ENCODE data around the gene FN1. TPM values are rescaled to one million over a fixed set of nuclear protein-coding genes. Genes with fewer than 3 reads are reported as not detected.
"Not testable (repeated sequence)": the region's sequence is repeated elsewhere in the genome, so short reads cannot be mapped to it uniquely, and the experiment has no call there.

Gene FN1
- total RNA-seq, 1 experiment from 2014 or later = 50.4 TPM

- not testable (repeated sequence) for H3K27me3 ChIP-seq (ENCODE audit: control insufficient read depth, insufficient read depth, low read length); H3K4me3 ChIP-seq (ENCODE audit: insufficient read depth, low read depth, low read length); DNase-seq
- H3K36me3 ChIP-seq (replicated peaks; ENCODE audit: control insufficient read depth, insufficient read depth, low read length) = peaks cover 12% of the 10 kb centered on the region
Measured at GRCh38 chr2:215410181-215410931, 25.5 kb downstream of the FN1 start.

DNA sequence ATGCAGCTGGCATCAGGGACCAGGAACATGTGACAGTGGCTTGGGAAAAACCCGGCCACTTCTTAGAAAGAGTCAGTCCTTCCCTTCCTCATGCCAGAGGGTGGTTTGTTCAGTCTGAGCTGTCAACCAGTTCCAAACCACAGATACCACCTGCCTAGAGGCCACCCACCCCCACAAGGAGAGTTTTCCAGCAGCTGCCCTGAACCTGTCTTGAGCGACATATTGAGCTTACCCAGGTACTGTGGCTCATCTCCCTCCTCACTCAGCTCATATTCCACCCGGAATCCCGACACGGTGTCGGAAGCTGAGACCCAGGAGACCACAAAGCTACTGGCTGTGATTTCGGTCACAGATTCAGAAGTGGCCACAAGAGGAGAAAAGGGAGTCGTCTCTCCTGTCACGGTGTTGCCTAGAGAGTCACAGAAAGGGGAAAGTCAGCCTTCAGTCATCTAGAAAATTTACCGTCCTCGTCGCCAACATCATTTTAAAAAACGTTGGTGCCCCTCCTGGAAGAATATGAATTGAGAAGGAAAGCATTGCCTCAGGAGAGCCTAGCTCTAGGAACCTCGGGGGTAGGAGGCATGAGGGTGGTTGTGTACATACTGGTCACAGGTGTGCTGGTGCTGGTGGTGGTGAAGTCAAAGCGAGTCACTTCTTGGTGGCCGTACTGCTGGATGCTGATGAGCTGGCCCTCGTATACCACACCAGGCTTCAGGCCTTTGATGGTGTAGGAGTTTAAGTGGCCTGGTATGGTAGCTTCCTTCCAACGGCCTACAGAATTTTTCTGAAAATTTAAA lies 26.3 kb downstream of the FN1 start:
- Histone ChIP-seq H3K27me3 (ENCODE audit: control insufficient read depth, insufficient read depth, low read length) (no peaks in the 10 kb centered on the region), H3K4me3 (ENCODE audit: insufficient read depth, low read depth, low read length) (no peak overlapping the region), H3K36me3 (replicated peaks; ENCODE audit: control insufficient read depth, insufficient read depth, low read length) (peaks cover 12% of the 10 kb centered on the region)
- no peak for DNase-seq

DNA sequence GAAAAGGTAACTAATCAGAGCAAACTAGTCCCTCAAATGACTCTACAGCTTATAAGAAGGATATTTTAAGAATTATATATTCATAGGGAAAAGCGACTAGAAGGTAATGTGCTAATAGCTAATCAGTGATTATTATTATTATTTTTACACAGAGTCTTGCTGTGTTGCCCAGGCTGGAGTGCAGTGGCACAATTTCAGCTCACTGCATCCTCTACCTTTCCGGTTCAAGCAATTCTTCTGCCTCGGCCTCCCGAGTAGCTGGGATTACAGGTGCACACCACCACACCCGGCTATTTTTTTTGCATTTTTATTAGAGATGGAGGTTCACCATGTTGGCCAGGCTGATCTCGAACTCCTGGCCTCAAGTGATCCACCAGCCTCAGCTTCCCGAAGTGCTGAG lies 27.4 kb downstream of the FN1 start:
- H3K4me3 ChIP-seq (ENCODE audit: insufficient read depth, low read depth, low read length); DNase-seq; H3K27me3 ChIP-seq (ENCODE audit: control insufficient read depth, insufficient read depth, low read length): not testable (repeated sequence)
- H3K36me3 ChIP-seq (replicated peaks; ENCODE audit: control insufficient read depth, insufficient read depth, low read length) = peaks cover 12% of the 10 kb centered on the region

DNA sequence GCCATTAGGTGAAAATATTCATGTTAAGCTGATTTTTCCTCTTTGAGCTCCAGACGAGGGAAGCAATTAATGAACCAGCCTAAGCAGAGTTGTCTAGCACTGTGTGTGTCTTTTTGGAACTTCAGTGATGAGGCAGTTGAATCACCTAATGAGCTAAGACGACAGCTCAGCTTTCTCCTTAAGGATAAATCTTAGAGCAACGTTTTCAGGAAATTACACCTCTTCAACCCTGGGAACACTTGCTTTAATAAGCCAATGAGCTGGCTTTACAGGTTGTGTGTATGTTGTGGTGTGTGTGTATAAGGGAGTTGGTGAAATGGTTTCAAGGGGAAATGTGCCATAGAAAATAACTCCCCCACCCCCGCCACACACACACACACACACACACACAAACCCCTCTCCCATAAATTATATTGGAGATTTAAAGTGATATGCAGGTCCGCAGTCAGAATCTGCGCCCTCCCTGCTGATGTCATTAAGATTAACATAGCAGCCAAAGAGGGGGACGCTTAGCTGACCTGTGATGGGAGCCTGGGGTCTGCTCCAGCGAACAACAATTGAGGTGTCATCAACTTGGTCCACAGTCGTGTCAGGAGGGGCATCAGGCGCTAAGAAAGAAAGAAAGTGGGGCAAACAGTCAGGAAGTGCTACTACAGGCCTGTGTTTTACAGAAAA lies 28.1 kb downstream of the FN1 start:
- DNase-seq = no peak
- no peaks in the 10 kb centered on the region for H3K27me3 ChIP-seq (ENCODE audit: control insufficient read depth, insufficient read depth, low read length)
- H3K36me3 ChIP-seq (replicated peaks; ENCODE audit: control insufficient read depth, insufficient read depth, low read length) = peaks cover 12% of the 10 kb centered on the region
- no peak overlapping the region for H3K4me3 ChIP-seq (ENCODE audit: insufficient read depth, low read depth, low read length)

GRCh38 chr2:215407061-215407460 lies 28.8 kb downstream of the FN1 start:
- Histone ChIP-seq H3K36me3 (replicated peaks; ENCODE audit: control insufficient read depth, insufficient read depth, low read length) (peaks cover 12% of the 10 kb centered on the region), H3K27me3 (ENCODE audit: control insufficient read depth, insufficient read depth, low read length) (no peaks in the 10 kb centered on the region), H3K4me3 (ENCODE audit: insufficient read depth, low read depth, low read length) (no peak overlapping the region)
- DNase-seq = no peak

DNA sequence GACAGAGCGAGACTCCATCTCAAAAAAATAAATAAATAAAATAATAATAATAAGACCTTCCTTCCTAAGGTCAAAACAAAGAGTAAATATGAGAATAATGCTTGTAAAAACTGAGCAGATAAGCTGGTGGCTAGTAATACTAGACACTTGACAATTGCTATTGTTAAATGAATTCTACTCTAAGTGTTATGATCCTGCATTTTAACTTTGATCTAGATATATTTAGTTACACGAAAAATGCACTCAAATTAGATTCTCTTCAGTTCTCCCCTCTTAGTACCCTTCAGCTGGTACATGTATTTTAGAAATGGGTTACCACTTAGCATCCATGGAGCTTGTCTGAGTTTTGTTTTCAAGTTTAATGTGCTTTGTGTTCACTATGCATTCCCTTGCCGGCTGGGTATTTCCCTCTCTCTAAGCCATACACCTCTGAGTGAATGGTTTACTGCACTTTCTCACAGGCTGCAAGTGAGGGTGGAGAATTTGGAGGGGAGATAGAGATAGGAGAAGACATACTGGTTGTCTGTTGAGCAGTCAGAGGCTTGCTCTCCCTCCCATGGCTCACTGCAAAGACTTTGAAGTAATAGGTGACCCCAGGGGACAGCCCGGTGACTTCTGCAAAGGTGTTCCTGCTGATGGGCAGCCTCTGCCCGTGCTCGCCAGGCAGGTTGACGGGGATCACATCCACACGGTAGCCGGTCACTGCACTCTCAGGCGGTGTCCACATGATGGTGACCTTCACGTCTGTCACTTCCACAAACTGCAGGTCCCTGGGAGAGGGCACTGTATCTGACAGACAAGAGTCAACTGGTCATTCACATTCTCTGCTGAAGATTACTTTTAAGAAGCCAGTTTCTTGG lies 29.9 kb downstream of the FN1 start:
- no peak overlapping the region for H3K4me3 ChIP-seq (ENCODE audit: insufficient read depth, low read depth, low read length)
- H3K27me3 ChIP-seq (ENCODE audit: control insufficient read depth, insufficient read depth, low read length) = no peaks in the 10 kb centered on the region
- peaks cover 12% of the 10 kb centered on the region for H3K36me3 ChIP-seq (replicated peaks; ENCODE audit: control insufficient read depth, insufficient read depth, low read length)
- DNase-seq = no peak

DNA sequence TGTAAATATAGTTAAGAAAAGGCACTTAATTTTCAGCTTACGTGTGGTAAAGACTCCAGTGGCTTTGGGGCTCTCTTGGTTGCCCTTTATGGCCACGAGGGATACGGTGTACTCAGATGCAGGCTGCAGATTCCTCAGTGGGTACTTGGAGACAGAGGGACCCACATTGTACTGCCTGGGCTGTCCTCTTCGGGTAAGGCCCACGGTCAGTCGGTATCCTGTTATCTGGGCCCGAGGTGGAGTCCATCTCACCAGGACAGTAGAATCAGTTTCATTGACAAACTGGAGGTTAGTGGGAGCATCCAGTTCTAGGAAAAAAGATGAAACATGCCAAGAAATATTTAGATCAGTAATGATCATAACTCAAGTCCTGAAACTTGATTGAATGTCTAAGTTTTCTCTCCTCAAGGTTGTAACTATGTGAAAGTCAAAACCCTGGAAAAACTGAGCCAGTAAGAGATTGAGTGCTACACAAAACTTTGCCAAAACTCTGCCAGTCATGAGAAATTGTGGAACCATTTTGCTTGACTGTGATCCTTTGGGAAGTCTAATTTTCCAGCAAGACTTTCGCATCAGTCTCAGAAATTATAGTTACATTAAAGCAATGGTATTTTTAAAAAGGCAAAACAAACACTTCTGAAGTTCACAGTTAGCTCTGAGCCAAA lies 31.4 kb downstream of the FN1 start:
- peaks cover 12% of the 10 kb centered on the region for H3K36me3 ChIP-seq (replicated peaks; ENCODE audit: control insufficient read depth, insufficient read depth, low read length)
- DNase-seq = no peak
- no peaks in the 10 kb centered on the region for H3K27me3 ChIP-seq (ENCODE audit: control insufficient read depth, insufficient read depth, low read length)
- H3K4me3 ChIP-seq (ENCODE audit: insufficient read depth, low read depth, low read length) = no peak overlapping the region

- DNase-seq = no peak
- no peaks in the 10 kb centered on the region for H3K27me3 ChIP-seq (ENCODE audit: control insufficient read depth, insufficient read depth, low read length)
- H3K4me3 ChIP-seq (ENCODE audit: insufficient read depth, low read depth, low read length) = no peak overlapping the region
- peaks cover 11% of the 10 kb centered on the region for H3K36me3 ChIP-seq (replicated peaks; ENCODE audit: control insufficient read depth, insufficient read depth, low read length)
Measured at GRCh38 chr2:215403441-215404347, 32.2 kb downstream of the FN1 start.

- no peak for DNase-seq
- peaks cover 6% of the 10 kb centered on the region for H3K36me3 ChIP-seq (replicated peaks; ENCODE audit: control insufficient read depth, insufficient read depth, low read length)
- no peaks in the 10 kb centered on the region for H3K27me3 ChIP-seq (ENCODE audit: control insufficient read depth, insufficient read depth, low read length)
- H3K4me3 ChIP-seq (ENCODE audit: insufficient read depth, low read depth, low read length) = no peak overlapping the region
Measured at GRCh38 chr2:215401896-215402379, 33.9 kb downstream of the FN1 start.

DNA sequence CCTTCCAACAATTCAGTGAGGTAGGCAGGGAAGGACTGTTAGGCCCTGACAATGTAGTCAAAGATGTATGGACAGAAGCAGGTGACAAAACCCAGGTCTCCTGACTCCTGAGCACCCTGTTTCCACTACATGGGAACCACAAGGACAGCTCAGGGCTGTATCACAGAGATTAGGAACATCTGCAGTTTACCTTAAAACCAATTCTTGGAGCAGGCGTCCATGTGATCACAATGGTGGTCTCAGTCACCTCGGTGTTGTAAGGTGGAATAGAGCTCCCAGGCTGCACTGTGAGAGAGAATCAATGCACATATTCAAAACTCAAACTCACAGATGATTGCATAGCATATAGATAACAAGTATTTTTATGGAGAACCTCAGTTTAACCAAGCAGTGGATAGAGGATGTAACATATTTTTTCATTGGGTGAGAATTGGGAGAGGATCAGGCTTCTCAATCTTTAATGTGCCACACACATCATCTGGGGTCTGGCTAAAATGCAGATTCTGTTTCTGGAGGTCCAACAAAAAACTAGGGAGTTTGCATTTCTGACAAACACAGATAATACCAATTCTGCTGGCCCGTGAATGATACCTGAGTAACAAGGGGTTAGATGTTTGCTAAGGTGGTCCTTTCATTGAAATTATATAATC lies 36.7 kb downstream of the FN1 start:
- H3K4me3 ChIP-seq (ENCODE audit: insufficient read depth, low read depth, low read length) = no peak overlapping the region
- no peak for DNase-seq
- H3K36me3 ChIP-seq (replicated peaks; ENCODE audit: control insufficient read depth, insufficient read depth, low read length) = peaks cover 5% of the 10 kb centered on the region
- no peaks in the 10 kb centered on the region for H3K27me3 ChIP-seq (ENCODE audit: control insufficient read depth, insufficient read depth, low read length)

- H3K4me3 ChIP-seq (ENCODE audit: insufficient read depth, low read depth, low read length) = no peak overlapping the region
- H3K36me3 ChIP-seq (replicated peaks; ENCODE audit: control insufficient read depth, insufficient read depth, low read length) = peaks cover 7% of the 10 kb centered on the region
- DNase-seq = no peak
- no peaks in the 10 kb centered on the region for H3K27me3 ChIP-seq (ENCODE audit: control insufficient read depth, insufficient read depth, low read length)
Measured at GRCh38 chr2:215397632-215398341, 38.1 kb downstream of the FN1 start.
